HEK293 (cell line): ENCODE data around the gene FAT2.

ENCODE experiments used
- BCL11A ChIP-seq: fragments of 450-650 bp; formaldehyde crosslinking; IDR thresholded peaks from 2 replicates; pipeline ENCODE4 v1.5.1; 2016; ENCODE audit warnings: low read depth, missing biosample characterization, missing genetic modification characterization
- CTCF ChIP-seq: fragments of 450-650 bp; formaldehyde crosslinking; IDR thresholded peaks from 2 replicates; pipeline ENCODE4 v1.5.1; 2016; ENCODE audit warnings: missing biosample characterization, missing genetic modification characterization
- PBX3 ChIP-seq: sonication (generic); formaldehyde crosslinking; IDR thresholded peaks from 2 replicates; pipeline ENCODE4 v1.8.1; 2022; ENCODE audit warnings: mild to moderate bottlenecking, moderate library complexity, missing genetic modification reagents
- RBAK ChIP-seq: fragments of 450-650 bp; formaldehyde crosslinking; IDR thresholded peaks from 2 replicates; pipeline ENCODE4 v1.5.1; 2016; ENCODE audit warnings: missing biosample characterization, missing genetic modification characterization
- SP2 ChIP-seq: fragments of 450-650 bp; formaldehyde crosslinking; IDR thresholded peaks from 2 replicates; pipeline ENCODE4 v1.5.1; 2016; ENCODE audit warnings: missing biosample characterization, missing genetic modification characterization
- YY1 ChIP-seq: fragments of 450-650 bp; formaldehyde crosslinking; IDR thresholded peaks from 2 replicates; pipeline ENCODE4 v1.5.1; 2018; ENCODE audit warnings: missing biosample characterization, missing genetic modification characterization
- ZBTB49 ChIP-seq: fragments of 450-650 bp; formaldehyde crosslinking; IDR thresholded peaks from 2 replicates; pipeline ENCODE4 v1.5.1; 2016; ENCODE audit warnings: missing biosample characterization, missing genetic modification characterization, low read depth
- ZIC2 ChIP-seq: fragments of 450-650 bp; formaldehyde crosslinking; IDR thresholded peaks from 2 replicates; pipeline ENCODE4 v1.5.1; 2016; ENCODE audit warnings: missing biosample characterization, missing genetic modification characterization
- ZNF18 ChIP-seq: fragments of 450-650 bp; formaldehyde crosslinking; IDR thresholded peaks from 2 replicates; pipeline ENCODE4 v1.5.1; 2016; ENCODE audit warnings: missing biosample characterization, missing genetic modification characterization
- ZNF341 ChIP-seq: fragments of 450-650 bp; formaldehyde crosslinking; IDR thresholded peaks from 2 replicates; pipeline ENCODE4; 2016; ENCODE audit warnings: low read depth, missing biosample characterization, missing genetic modification characterization
- ZNF530 ChIP-seq: fragments of 450-650 bp; formaldehyde crosslinking; IDR thresholded peaks from 2 replicates; pipeline ENCODE4 v1.5.1; 2016; ENCODE audit warnings: low read depth, missing biosample characterization, missing genetic modification characterization
- ZNF549 ChIP-seq: fragments of 450-650 bp; IDR thresholded peaks from 2 replicates; pipeline ENCODE4 v1.5.1; 2018; ENCODE audit warnings: missing biosample characterization, missing genetic modification characterization, mild to moderate bottlenecking, inconsistent platforms, moderate library complexity
- ZNF623 ChIP-seq: fragments of 450-650 bp; formaldehyde crosslinking; IDR thresholded peaks from 2 replicates; pipeline ENCODE4 v1.5.1; 2016; ENCODE audit warnings: missing biosample characterization, missing genetic modification characterization

GRCh38 chr5:151570512-151571269 is 20.4 kb downstream of the FAT2 start:
- TF ChIP-seq CTCF (tag by site-specific recombination) (no peak), PBX3 (CRISPR knock-in tag) (no peak), RBAK (tag by site-specific recombination) (no peak), YY1 (tag by site-specific recombination) (no peak), ZNF18 (no peak), SP2 (tag by site-specific recombination) (no peak), ZNF623 (tag by site-specific recombination) (no peak), ZBTB49 (no peak), ZNF549 (tag by site-specific recombination) (no peak), ZNF530 (tag by site-specific recombination) (no peak), ZIC2 (tag by site-specific recombination) (no peak), ZNF341 (no peak), BCL11A (tag by site-specific recombination) (no peak)
